Measurements from ENCODE around the gene PRKAR1B. TPM values are rescaled to one million over a fixed set of nuclear protein-coding genes. Genes with fewer than 3 reads are reported as not detected.
A peak's percentile ranks its signal among the peaks of the same experiment; 100 is the strongest.

PRKAR1B gene
- total and polyA plus RNA-seq, 10 donors = 9.9 to 39.5 (median 23.5) TPM

GRCh38 chr7:635227-635626 lies 91.9 kb downstream of the PRKAR1B start:
- no peaks in the 10 kb centered on the region for H3K27me3 ChIP-seq (replicated peaks in 1 of 7)
- peak overlapping the region in 5 of 8 donors; percentile 19 to 72 (median 48) for H3K27ac ChIP-seq
- no peak for TF ChIP-seq POLR2AphosphoS5 (IDR thresholded peaks at IDR 0.05)
- TF ChIP-seq POLR2A (IDR thresholded peaks at IDR 0.05) = no peak
- TF ChIP-seq CTCF (IDR thresholded peaks at IDR 0.05 in 8 of 11, conservative IDR thresholded peaks at IDR 0.05 in 3 of 11) = no peak
- H3K9me3 ChIP-seq = no peaks in the 10 kb centered on the region
- no peak overlapping the region for H3K4me3 ChIP-seq
- H3K36me3 ChIP-seq = no peaks in the 10 kb centered on the region
- DNase-seq = peak; percentile 58
- peaks cover 0 to 19% (median 3%) of the 10 kb centered on the region in 6 donors for H3K4me1 ChIP-seq
- intact Hi-C loops (cut with DNase I; ENCODE audit: low total_unique reads) = loop anchor here (10.0 kb wide), 1 partner anchor 300 kb away; no protein-coding TSS in a partner anchor
- WGBS, 5 donors = 91 to 98% (median 93%) methylated on average over 5 to 12 of the region's 12 CpGs

GRCh38 chr7:633381-634018 lies 93.6 kb downstream of the PRKAR1B start:
- TF ChIP-seq CTCF (IDR thresholded peaks at IDR 0.05 in 8 of 11, conservative IDR thresholded peaks at IDR 0.05 in 3 of 11) = no peak
- no peak for TF ChIP-seq POLR2A (IDR thresholded peaks at IDR 0.05)
- TF ChIP-seq POLR2AphosphoS5 (IDR thresholded peaks at IDR 0.05) = no peak
- H3K27ac ChIP-seq = no peak overlapping the region
- H3K4me3 ChIP-seq = no peak overlapping the region
- WGBS, 5 donors = 91 to 96% (median 95%) methylated on average over 12 of the region's 12 CpGs
- peak; percentile 27 for DNase-seq
- no peaks in the 10 kb centered on the region for H3K36me3 ChIP-seq
- peaks cover 0 to 12% (median 3%) of the 10 kb centered on the region in 6 donors for H3K4me1 ChIP-seq
- H3K9me3 ChIP-seq = no peaks in the 10 kb centered on the region
- intact Hi-C loops (cut with DNase I; ENCODE audit: low total_unique reads) = loop anchor here (10.0 kb wide), 1 partner anchor 299 kb away; no protein-coding TSS in a partner anchor
- H3K27me3 ChIP-seq (replicated peaks in 1 of 7) = no peaks in the 10 kb centered on the region

- H3K9me3 ChIP-seq = no peaks in the 10 kb centered on the region
- H3K27ac ChIP-seq = no peak overlapping the region
- H3K4me1 ChIP-seq = peaks cover 0 to 12% (median 3%) of the 10 kb centered on the region in 6 donors
- H3K27me3 ChIP-seq (replicated peaks in 1 of 7) = no peaks in the 10 kb centered on the region
- TF ChIP-seq POLR2A (IDR thresholded peaks at IDR 0.05) (no peak), CTCF (IDR thresholded peaks at IDR 0.05 in 8 of 11, conservative IDR thresholded peaks at IDR 0.05 in 3 of 11) (no peak), POLR2AphosphoS5 (IDR thresholded peaks at IDR 0.05) (no peak)
- H3K4me3 ChIP-seq = no peak overlapping the region
- no peaks in the 10 kb centered on the region for H3K36me3 ChIP-seq
- peak; percentile 63 for DNase-seq
- intact Hi-C loops (cut with DNase I; ENCODE audit: low total_unique reads) = loop anchor here (10.0 kb wide), 1 partner anchor 298 kb away; no protein-coding TSS in a partner anchor
- WGBS, 5 donors = 88 to 97% (median 90%) methylated on average over 14 to 23 of the region's 23 CpGs
Measured at GRCh38 chr7:632831-633210, 94.3 kb downstream of the PRKAR1B start.
